ENCODE measurements around the gene RNF224. TPM values are rescaled to one million over a fixed set of nuclear protein-coding genes. Genes with fewer than 3 reads are reported as not detected.
A peak's percentile ranks its signal among the peaks of the same experiment; 100 is the strongest.

The RNF224 gene
- total and polyA plus RNA-seq, 10 of the 15 experiments (the other 5 are each of a cell fraction or from before 2014, with no cell fraction given), result not detected

- TF ChIP-seq NRF1 (conservative IDR thresholded peaks at IDR 0.05; ENCODE audit: low read depth, low read length) (peak; percentile 30; the same call in 1 of the 2 replicates), SREBF2 (IDR thresholded peaks at IDR 0.05; ENCODE audit: low read length) (no peak), TAF1 (IDR thresholded peaks at IDR 0.05; ENCODE audit: borderline replicate concordance, low read depth, low read length) (peak; percentile 87), SIN3A (IDR thresholded peaks at IDR 0.05; ENCODE audit: low read depth, low read length) (peak; percentile 54; the same call in 1 of the 2 replicates), PML (IDR thresholded peaks at IDR 0.05; ENCODE audit: low read length) (peak; percentile 45; the same call in 1 of the 2 replicates)
- TF ChIP-seq, protein P1, sequence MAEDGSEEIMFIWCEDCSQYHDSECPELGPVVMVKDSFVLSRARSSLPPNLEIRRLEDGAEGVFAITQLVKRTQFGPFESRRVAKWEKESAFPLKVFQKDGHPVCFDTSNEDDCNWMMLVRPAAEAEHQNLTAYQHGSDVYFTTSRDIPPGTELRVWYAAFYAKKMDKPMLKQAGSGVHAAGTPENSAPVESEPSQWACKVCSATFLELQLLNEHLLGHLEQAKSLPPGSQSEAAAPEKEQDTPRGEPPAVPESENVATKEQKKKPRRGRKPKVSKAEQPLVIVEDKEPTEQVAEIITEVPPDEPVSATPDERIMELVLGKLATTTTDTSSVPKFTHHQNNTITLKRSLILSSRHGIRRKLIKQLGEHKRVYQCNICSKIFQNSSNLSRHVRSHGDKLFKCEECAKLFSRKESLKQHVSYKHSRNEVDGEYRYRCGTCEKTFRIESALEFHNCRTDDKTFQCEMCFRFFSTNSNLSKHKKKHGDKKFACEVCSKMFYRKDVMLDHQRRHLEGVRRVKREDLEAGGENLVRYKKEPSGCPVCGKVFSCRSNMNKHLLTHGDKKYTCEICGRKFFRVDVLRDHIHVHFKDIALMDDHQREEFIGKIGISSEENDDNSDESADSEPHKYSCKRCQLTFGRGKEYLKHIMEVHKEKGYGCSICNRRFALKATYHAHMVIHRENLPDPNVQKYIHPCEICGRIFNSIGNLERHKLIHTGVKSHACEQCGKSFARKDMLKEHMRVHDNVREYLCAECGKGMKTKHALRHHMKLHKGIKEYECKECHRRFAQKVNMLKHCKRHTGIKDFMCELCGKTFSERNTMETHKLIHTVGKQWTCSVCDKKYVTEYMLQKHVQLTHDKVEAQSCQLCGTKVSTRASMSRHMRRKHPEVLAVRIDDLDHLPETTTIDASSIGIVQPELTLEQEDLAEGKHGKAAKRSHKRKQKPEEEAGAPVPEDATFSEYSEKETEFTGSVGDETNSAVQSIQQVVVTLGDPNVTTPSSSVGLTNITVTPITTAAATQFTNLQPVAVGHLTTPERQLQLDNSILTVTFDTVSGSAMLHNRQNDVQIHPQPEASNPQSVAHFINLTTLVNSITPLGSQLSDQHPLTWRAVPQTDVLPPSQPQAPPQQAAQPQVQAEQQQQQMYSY (CRISPR knock-in tag; IDR thresholded peaks at IDR 0.05), result no peak
Measured at GRCh38 chr9:137200311-137201204, 26.7 kb upstream of the RNF224 start, which contains the start of gene TPRN (continued).

All from GM12878 (cell line).